Inferior parietal cortex (tissue), 1 donor: Measurements from ENCODE around the gene ARHGAP29.

Experiments
- DNase-seq: peaks from one replicate; pipeline ENCODE4 v3.0.0-alpha.2; 2016; ENCODE audit errors: extremely low spot score

ARHGAP29 gene

DNA sequence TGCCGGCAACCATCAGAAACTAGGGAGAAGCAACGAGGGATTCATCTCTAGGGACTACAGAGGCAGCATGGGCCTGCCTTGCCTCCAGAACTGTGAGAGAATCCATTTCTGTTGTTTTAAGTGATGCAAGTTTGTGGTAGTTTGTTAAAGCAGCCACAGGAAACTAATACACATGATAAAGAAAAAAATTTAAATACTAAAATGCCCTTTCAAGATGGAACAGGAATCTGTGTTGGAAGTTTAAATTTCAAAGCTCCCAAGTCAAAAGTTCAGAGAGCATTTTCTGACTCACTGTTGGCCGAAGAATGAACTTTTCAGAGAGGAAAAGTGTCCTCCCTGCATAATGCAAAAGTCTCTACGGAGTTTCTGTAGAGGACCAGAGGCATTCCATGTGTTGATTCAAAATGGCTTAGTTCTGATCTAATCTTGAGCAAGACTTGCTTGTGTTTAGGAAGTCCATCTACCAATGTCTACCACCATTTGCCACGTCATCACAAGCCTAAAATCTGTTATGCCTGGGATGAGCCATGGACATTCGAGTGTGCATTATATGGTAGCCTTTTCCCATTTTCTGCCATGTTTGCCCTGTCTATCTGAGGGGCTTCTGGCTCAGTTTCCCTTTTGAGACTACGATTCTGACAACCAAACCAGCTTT lies 22.4 kb upstream of the ARHGAP29 start:
- no peak for DNase-seq

GRCh38 chr1:94258873-94259331 lies 21.5 kb upstream of the ARHGAP29 start:
- no peak for DNase-seq

DNA sequence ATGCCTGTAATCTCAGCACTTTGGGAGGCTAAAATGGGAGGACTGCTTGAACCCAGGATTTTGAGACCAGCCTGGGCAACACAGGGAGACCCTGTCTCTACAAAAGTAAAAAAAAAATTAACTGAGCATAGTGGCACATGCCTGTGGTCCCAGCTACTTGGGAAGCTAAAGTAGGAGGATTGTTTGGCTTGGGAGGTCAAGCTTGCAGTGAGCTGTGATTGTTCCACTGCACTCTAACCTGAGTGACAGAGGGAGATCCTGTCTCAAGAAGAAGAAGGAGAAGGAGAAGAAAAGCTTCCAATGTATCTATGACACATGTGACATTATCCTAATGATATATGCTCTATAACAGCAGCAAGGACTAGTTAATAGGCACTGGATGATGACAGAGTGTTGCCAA lies 20.1 kb upstream of the ARHGAP29 start:
- no peak for DNase-seq

DNA sequence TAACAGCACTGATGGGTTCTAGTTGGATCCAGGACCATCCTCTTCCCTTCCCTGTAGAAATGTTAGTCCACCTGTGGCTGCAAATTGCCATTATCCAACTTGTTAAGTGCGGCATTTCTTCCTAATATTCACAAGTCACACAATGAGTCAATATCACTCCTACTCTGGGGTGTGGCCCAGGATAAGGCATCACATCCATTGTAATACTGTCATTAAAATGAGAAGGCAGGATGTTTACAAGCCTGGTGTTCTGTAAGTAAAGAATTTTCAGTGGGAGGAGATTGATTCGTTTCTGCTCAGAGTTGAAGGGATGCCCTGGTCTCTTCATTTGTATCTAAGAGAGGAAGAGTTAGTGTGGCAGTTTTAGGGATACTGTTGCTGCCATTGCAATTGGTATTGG lies 18.1 kb upstream of the ARHGAP29 start:
- DNase-seq = no peak

DNA sequence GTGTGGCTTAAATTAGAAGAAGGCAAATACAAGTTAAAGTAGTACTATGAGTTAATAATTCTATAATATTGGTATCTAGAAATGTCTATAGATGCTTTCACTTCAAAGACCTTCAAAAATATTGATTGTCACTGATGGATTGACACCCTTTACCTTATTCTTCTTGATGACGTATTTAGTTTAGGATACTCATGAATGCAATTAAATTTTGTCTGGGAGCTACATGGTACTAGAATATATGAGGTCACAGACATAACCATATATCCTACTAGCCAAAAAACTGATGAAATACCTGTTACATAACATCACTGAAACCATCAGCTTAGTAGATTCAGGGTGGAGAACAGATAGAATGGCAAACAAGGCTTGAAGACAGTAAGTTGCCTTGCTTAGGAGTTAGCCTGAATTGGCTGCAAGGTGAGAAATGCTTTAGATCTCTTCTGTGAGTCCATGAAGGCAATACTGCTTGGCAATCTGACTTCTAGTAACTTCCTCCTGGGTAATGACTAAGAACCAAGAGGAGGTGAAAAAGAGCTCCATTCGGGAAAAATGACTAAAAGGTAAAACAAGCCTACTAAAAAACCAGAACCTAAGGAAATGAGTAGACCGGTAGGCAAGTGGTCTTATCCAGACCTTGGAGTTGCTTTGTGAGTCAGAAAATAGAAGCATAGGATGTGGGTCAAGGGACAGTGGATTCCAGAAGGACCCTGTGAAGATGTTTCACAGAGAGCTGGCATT lies 16.9 kb upstream of the ARHGAP29 start:
- DNase-seq = no peak

DNA sequence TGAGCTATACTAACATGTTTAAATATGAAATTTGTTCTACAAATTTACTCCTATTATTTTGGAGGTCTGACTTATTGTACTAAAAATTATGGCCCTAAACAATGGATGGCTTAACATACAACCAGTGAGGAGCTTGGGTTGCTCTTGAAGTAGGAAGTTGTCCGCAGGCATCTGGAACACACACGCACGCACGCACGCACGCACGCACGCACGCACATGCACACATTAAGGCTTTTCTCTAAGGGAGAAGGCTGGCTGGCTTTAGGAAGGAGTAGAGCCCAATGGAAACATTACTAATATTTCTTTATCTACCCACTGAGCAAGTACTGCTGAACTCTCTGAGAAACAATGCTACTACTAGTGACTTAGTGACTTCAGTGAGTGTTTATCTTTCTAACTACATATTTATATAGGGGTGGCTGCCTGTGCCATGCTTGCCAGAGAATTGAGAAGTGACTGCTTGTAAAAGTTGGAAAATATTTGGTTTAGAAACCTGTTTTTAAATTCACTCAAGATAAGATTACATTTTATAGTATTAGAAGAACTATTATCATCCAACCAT lies 16.2 kb upstream of the ARHGAP29 start:
- no peak for DNase-seq

- no peak for DNase-seq
Measured at GRCh38 chr1:94250341-94250740, 13.0 kb upstream of the ARHGAP29 start.

- DNase-seq = no peak
Measured at GRCh38 chr1:94248956-94249688, 11.7 kb upstream of the ARHGAP29 start.

DNA sequence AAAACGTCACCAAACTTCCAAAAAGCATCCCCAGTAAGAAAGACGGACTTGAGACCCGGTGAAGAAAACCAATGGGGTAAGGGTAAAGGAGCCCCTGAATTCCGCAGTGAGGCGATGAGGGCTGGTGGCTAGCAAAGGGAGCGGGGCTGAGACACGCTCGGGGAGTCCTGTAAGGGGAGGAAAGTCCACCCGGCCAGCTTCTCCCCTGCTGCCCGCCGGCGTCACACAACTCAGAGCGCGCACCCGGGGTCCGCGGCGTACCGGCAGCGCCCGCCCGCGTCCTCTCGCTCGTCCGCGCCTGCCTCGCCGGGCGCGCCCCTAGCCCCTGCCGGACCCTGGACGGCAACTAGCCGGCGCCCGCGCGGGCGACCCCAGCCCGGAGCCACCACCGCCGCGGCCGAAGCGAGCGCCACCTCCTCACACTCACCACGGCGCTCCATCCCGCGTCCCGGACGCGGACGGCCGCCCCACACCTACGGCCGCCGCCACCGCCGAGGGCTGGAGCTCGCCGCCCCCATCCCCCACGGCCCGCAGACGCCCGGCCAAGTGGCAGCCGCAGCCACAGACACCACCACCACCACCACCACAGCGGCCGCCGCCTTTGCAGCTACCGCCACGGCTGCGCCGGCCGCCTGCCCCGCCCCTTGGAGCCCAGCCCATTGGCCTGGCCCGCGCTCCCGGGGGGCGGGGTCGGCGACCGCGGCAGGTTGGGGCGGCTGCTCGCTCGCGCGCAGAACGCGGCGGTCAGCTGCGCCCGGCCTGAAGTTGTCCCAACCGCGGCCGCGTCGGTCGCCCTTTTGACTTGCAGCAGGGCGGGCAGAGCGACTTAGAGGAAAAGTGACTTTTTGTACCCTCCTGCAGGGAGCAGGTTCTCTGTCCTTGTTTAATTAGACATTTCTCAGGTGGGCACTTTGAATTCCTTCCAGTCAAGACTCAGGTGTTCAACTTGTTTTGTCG lies 10.0 kb upstream of the ARHGAP29 start:
- DNase-seq = no peak

DNA sequence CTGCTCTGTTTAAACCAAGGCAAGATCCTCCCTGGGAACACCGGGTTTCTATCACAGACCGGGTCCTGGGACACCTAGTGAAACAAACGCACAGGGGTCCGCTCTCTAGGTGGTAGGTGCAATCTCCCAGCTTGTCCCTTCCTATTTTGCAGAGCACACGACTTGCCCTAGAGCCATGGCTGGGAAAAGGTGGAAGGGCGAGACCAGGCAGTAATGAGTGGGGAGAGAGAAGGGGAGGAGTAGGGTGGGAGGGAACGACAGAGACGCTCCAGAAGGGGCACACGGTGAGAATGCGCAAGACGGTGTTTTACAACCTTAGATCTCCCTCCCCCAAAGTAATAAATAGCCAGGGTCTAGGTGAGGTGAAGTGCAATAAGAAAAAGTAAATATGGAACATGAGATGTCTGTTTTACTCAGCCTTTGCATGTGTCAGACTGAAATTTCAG lies 9.3 kb upstream of the ARHGAP29 start:
- DNase-seq = no peak

DNA sequence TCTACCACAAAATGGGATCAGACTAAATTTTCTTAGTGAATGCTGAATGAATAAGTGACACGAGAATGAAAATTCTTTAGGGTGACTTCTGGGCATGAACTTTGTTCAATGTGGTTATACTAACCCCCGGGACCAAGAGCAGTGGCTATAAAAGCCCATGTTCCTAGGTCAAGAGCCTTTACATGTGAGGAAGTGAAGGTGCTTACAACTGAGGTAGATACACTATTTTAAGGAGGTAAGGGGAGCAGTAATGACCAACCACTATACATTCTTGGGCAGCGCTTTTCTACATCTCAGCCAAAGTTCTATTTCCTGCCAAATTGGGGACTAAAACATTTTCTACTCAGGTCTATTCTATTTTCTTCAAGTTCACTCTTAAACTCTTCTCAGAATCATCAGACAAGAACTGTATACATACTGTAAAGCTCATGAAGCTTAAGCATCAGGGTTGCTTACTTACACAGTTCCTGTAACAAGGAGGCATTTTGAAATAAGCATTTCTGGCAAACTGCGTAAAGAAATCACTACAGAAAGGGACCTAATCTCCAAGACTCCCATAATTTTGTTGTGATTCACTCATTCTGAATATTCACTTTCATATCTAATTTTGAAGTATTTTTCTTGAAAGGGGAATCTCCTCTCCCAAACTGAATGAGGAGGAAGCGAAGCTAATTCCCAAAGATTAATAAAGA lies 8.5 kb upstream of the ARHGAP29 start:
- no peak for DNase-seq

DNA sequence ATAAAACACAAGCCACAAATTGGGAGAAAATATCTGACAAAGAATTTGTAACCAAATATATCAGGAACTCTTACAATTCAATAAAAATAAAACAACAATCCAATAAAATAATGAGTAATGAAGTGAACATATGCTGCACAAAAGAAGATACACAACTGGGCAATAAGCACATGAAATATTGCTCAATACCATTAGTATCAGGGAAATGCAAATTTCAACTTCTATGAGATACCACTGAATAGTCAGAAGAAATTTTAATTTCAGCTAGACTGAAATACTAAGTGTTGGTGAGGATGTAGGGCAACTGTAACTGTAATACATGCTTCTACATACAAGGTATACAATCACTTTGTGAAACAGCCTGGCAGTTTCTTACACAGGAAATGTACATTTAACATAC lies 7.4 kb upstream of the ARHGAP29 start:
- no peak for DNase-seq

GRCh38 chr1:94243665-94244064 lies 6.3 kb upstream of the ARHGAP29 start:
- DNase-seq = no peak

DNA sequence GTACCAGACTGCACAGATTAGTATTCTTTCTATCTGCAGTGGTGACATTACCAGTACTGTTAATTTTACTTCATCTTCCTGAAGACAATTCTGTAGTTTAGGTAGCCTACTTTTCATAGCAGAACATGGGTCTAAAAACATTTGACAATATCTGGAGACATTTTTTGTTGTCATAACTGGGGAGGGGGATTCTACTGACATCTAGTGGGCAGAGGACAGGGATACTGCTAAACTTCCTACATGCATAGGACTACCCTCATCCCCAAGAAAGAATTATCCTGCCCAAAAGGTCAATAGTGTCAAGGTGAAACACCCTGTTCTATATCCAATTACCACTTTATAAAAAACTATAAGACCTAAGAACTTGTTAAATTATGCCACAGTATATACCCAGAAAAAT lies 3.4 kb upstream of the ARHGAP29 start:
- DNase-seq = no peak

- DNase-seq = no peak
Measured at GRCh38 chr1:94239796-94240195, 2.4 kb upstream of the ARHGAP29 start.

GRCh38 chr1:94239051-94239450 lies 1.7 kb upstream of the ARHGAP29 start:
- DNase-seq = no peak

GRCh38 chr1:94236630-94237290 lies 624 bp downstream of the ARHGAP29 start:
- DNase-seq = no peak

DNA sequence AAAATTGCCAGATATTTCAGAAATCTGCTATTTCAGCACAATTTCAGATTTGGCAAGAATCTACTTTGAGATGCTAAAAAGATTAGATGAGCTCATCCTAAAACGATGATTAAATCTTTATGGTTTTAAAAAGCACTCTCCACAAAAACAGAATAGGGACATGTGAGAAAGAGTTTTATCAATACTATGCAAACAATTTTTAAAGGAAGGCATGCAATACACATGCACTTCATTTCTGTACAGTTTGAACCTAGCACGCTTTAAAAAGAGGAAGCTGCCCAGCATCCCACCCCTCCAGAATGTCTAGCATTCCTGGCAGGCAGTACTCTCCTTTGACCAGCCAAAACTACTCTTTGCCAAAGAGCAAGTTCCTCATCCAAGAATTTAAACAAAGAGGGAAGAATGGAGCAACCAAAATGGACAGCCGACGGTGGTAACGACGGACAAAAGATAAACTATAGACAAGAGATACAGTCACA lies 1.3 kb downstream of the ARHGAP29 start:
- no peak for DNase-seq

DNA sequence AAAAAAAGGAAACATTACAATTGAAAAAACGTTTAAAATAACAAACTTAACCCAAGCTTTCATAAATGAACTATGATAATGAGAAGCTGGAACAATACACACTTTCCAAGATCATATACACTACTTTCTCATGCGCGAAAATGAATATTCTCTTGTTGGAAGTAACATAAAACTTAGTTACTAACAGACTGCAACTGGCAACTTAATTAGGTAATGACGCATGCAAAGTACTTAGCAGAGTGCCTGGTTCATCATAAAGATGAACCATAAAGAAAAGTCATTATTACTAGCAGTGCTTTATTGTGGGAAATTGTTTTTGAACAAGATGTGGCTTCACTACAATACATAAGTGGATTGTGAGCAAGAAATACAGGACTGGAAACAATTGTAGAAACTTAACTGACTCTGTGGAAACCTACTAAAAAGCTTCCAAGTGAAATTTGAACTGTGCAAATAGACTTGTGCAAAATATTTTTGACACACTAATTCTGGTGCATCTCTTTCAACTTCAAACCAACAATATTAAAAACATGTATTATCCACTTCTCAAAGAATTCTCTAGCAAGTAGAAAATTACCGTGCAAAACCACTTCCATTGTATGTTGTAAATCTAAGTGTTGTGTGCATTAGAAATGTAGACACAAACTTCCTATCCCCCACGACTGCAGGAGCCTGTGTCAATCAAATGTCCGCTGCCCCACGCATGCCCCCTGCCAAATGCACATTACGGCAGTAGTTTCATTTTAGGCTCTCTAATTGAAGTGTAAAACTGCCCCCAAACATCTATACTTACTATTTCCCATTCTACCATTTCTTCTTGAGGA lies 2.0 kb downstream of the ARHGAP29 start:
- no peak for DNase-seq
